ENCODE results near the gene NDUFS6.

The NDUFS6 gene

GRCh38 chr5:1782385-1783215 lies 18.6 kb upstream of the NDUFS6 start:
- Histone ChIP-seq H3K4me3 (ENCODE audit: low read depth in 1 of 2, low read length in 1 of 2) (no peak overlapping the region), H3K9me3 (no peaks in the 10 kb centered on the region), H3K36me3 (no peaks in the 10 kb centered on the region), H3K4me1 (ENCODE audit: control insufficient read depth in 1 of 2, insufficient read depth in 1 of 2, low read depth in 1 of 2, low read length in 1 of 2) (no peaks in the 10 kb centered on the region), H3K27ac (no peak overlapping the region), H3K27me3 (peaks cover 17% of the 10 kb centered on the region)
- TF ChIP-seq CTCF (IDR thresholded peaks at IDR 0.05), result no peak

DNA sequence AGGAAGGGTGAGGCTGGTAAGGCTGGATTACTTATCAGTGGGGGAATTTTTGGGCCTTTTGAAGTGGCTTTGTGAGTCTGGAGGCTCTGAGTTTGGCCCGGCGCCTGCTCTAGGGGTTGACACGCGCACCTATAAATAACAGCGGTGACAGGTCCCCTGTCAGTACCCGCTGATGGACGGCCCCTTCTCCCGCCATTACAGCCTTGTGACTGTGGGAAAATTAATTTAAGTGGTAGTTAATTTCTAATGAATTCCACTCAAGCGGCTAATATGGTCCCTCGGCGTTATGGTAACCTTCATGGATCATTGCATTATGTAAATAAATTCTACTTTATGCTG lies 18.0 kb upstream of the NDUFS6 start:
- no peak for TF ChIP-seq CTCF (IDR thresholded peaks at IDR 0.05)
- no peaks in the 10 kb centered on the region for H3K36me3 ChIP-seq
- H3K27me3 ChIP-seq, result peaks cover 18% of the 10 kb centered on the region

GRCh38 chr5:1784197-1785050 lies 16.8 kb upstream of the NDUFS6 start:
- Histone ChIP-seq H3K9me3 (no peaks in the 10 kb centered on the region), H3K27ac (no peak overlapping the region), H3K4me3 (ENCODE audit: low read depth in 1 of 2, low read length in 1 of 2) (no peak overlapping the region), H3K36me3 (no peaks in the 10 kb centered on the region), H3K4me1 (ENCODE audit: control insufficient read depth in 1 of 2, insufficient read depth in 1 of 2, low read depth in 1 of 2, low read length in 1 of 2) (no peaks in the 10 kb centered on the region), H3K27me3 (peaks cover 21% of the 10 kb centered on the region)
- no peak for TF ChIP-seq CTCF (IDR thresholded peaks at IDR 0.05)

More for the DNA sequence above, 18.0 kb upstream of the NDUFS6 start:
- no peak overlapping the region for H3K4me3 ChIP-seq (ENCODE audit: low read depth in 1 of 2, low read length in 1 of 2)
- H3K9me3 ChIP-seq, result no peaks in the 10 kb centered on the region
- no peaks in the 10 kb centered on the region for H3K4me1 ChIP-seq (ENCODE audit: control insufficient read depth in 1 of 2, insufficient read depth in 1 of 2, low read depth in 1 of 2, low read length in 1 of 2)
- H3K27ac ChIP-seq, result no peak overlapping the region

DNA sequence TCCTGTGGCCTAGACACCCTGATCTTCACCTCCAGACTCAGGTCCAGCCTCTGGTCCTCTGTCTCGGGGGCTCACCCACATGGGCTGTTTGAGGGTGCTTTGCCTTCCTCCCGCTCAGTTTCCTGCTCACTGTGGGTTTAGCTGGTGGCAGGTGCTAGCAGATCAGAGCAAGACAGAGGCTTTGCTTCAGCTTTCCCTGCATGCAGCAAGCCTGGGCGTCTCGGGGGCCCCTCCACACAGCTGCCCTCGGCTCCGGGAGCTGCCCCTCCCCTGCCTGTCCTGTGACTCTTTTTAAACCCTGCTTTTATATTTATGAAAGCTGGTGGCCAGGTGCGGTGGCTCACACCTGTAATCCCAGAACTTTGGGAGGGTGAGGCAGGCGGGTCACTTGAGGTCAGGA lies 16.1 kb upstream of the NDUFS6 start:
- Histone ChIP-seq H3K27me3 (peaks cover 28% of the 10 kb centered on the region), H3K36me3 (no peaks in the 10 kb centered on the region)
- no peak for TF ChIP-seq CTCF (IDR thresholded peaks at IDR 0.05)

DNA sequence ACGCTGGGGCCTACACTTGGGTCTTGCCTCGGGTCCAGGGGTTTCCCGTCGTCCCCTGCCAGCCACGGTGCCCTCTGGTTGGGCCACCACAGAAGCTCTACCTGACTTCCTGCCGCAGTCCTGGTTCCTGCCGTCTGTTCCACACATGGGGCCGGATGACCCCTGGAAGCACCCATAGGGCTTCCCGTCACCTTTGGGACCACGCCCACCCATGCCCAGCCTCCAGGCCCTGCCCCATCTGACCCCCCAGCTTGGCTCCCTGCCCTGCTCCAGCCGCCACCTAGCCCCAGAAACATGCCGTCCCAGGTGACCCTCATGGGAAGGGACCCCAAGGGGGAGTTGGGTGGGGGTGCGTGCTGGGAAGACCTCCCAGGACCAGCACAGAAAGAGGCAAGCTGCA lies 15.2 kb upstream of the NDUFS6 start:
- H3K4me3 ChIP-seq (ENCODE audit: low read depth in 1 of 2, low read length in 1 of 2), result no peak overlapping the region
- no peaks in the 10 kb centered on the region for H3K9me3 ChIP-seq
- peaks cover 37% of the 10 kb centered on the region for H3K27me3 ChIP-seq
- H3K27ac ChIP-seq, result no peak overlapping the region
- H3K36me3 ChIP-seq, result no peaks in the 10 kb centered on the region
- TF ChIP-seq CTCF (IDR thresholded peaks at IDR 0.05), result no peak
- H3K4me1 ChIP-seq (ENCODE audit: control insufficient read depth in 1 of 2, insufficient read depth in 1 of 2, low read depth in 1 of 2, low read length in 1 of 2), result no peaks in the 10 kb centered on the region

More for the DNA sequence above, 16.1 kb upstream of the NDUFS6 start:
- Histone ChIP-seq H3K27ac (no peak overlapping the region), H3K4me1 (ENCODE audit: control insufficient read depth in 1 of 2, insufficient read depth in 1 of 2, low read depth in 1 of 2, low read length in 1 of 2) (no peaks in the 10 kb centered on the region), H3K4me3 (ENCODE audit: low read depth in 1 of 2, low read length in 1 of 2) (no peak overlapping the region), H3K9me3 (no peaks in the 10 kb centered on the region)

Measured in neutrophil (primary cell).